Measurements from ENCODE around the gene MRPL47.
A peak's percentile ranks its signal among the peaks of the same experiment; 100 is the strongest.

The MRPL47 gene

DNA sequence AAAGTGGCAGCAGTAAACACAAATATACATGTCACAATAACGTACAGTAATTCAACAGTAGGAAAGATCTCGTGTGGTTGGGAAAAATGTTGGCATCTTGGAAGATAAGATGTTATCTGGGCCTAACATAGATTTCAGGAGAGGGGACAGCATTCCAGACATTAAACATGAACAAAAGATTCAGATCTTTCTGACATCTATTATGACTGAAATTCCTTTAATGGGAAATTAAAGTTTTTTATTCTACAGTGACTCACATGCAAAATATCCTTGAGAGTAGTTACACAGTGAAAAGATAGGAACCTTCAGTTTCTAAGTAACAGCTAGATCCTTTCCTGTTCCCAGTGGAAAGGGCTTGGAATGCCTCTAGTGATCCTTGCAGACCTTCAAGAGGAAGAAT, 9.4 kb upstream of the MRPL47 start:
- DNase-seq (ENCODE audit: low read depth in 1 of 2, low spot score in 1 of 2): no peak
- Histone ChIP-seq H3K27me3 (ENCODE audit: insufficient read depth, poor library complexity, severe bottlenecking) (no peaks in the 10 kb centered on the region), H3K27ac (replicated peaks) (no peak overlapping the region), H3K4me3 (replicated peaks; ENCODE audit: insufficient read depth, low read length) (no peak overlapping the region)
- TF ChIP-seq POLR2AphosphoS5 (IDR thresholded peaks at IDR 0.05; ENCODE audit: low read depth) (no peak), SPI1 (IDR thresholded peaks at IDR 0.05; ENCODE audit: borderline replicate concordance, low read depth) (no peak), REST (IDR thresholded peaks at IDR 0.05; ENCODE audit: insufficient replicate concordance, low read depth) (no peak), GABPA (IDR thresholded peaks at IDR 0.05; ENCODE audit: low read depth) (no peak)
- TF ChIP-seq, protein P1, sequence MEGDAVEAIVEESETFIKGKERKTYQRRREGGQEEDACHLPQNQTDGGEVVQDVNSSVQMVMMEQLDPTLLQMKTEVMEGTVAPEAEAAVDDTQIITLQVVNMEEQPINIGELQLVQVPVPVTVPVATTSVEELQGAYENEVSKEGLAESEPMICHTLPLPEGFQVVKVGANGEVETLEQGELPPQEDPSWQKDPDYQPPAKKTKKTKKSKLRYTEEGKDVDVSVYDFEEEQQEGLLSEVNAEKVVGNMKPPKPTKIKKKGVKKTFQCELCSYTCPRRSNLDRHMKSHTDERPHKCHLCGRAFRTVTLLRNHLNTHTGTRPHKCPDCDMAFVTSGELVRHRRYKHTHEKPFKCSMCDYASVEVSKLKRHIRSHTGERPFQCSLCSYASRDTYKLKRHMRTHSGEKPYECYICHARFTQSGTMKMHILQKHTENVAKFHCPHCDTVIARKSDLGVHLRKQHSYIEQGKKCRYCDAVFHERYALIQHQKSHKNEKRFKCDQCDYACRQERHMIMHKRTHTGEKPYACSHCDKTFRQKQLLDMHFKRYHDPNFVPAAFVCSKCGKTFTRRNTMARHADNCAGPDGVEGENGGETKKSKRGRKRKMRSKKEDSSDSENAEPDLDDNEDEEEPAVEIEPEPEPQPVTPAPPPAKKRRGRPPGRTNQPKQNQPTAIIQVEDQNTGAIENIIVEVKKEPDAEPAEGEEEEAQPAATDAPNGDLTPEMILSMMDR (IDR thresholded peaks at IDR 0.05; ENCODE audit: insufficient read depth, low read length): no peak

GRCh38 chr3:179610066-179610465, 5.6 kb upstream of the MRPL47 start:
- H3K27ac ChIP-seq (replicated peaks): no peak overlapping the region
- no peak overlapping the region for H3K4me3 ChIP-seq (replicated peaks; ENCODE audit: insufficient read depth, low read length)
- DNase-seq (ENCODE audit: low read depth in 1 of 2, low spot score in 1 of 2): no peak
- TF ChIP-seq GABPA (IDR thresholded peaks at IDR 0.05; ENCODE audit: low read depth) (no peak), POLR2AphosphoS5 (IDR thresholded peaks at IDR 0.05; ENCODE audit: low read depth) (no peak), SPI1 (IDR thresholded peaks at IDR 0.05; ENCODE audit: borderline replicate concordance, low read depth) (no peak), REST (IDR thresholded peaks at IDR 0.05; ENCODE audit: insufficient replicate concordance, low read depth) (no peak)
- TF ChIP-seq, protein P1 (IDR thresholded peaks at IDR 0.05; ENCODE audit: insufficient read depth, low read length): no peak
- H3K27me3 ChIP-seq (ENCODE audit: insufficient read depth, poor library complexity, severe bottlenecking): no peaks in the 10 kb centered on the region

- peak overlapping the region; percentile 19 for H3K27ac ChIP-seq (replicated peaks)
- no peak for TF ChIP-seq REST (IDR thresholded peaks at IDR 0.05; ENCODE audit: insufficient replicate concordance, low read depth)
- peak; percentile 82; the same call in 1 of the 2 replicates for TF ChIP-seq SPI1 (IDR thresholded peaks at IDR 0.05; ENCODE audit: borderline replicate concordance, low read depth)
- no peak for TF ChIP-seq GABPA (IDR thresholded peaks at IDR 0.05; ENCODE audit: low read depth)
- no peaks in the 10 kb centered on the region for H3K27me3 ChIP-seq (ENCODE audit: insufficient read depth, poor library complexity, severe bottlenecking)
- peak in 1 of 2 experiments; percentile 29 for DNase-seq (ENCODE audit: low read depth in 1 of 2, low spot score in 1 of 2)
- H3K4me3 ChIP-seq (replicated peaks; ENCODE audit: insufficient read depth, low read length): no peak overlapping the region
Measured at GRCh38 chr3:179608931-179609720, 4.7 kb upstream of the MRPL47 start.

Data from HL-60 (cell line).